Activated T-helper 9 cell treated with anti-CD3 and anti-CD28 coated beads, Interleukin-2, amount 50 U/mL, for 16 hours (primary cell): Measurements from ENCODE around the gene ACAP1.
"Not testable (repeated sequence)": the region's sequence is repeated elsewhere in the genome, so short reads cannot be mapped to it uniquely, and the experiment has no call there.

Source experiments
- DNase-seq: peaks from one replicate; pipeline ENCODE4 v3.0.0-alpha.2; 2020; ENCODE audit warnings: low read depth

Gene ACAP1

DNA sequence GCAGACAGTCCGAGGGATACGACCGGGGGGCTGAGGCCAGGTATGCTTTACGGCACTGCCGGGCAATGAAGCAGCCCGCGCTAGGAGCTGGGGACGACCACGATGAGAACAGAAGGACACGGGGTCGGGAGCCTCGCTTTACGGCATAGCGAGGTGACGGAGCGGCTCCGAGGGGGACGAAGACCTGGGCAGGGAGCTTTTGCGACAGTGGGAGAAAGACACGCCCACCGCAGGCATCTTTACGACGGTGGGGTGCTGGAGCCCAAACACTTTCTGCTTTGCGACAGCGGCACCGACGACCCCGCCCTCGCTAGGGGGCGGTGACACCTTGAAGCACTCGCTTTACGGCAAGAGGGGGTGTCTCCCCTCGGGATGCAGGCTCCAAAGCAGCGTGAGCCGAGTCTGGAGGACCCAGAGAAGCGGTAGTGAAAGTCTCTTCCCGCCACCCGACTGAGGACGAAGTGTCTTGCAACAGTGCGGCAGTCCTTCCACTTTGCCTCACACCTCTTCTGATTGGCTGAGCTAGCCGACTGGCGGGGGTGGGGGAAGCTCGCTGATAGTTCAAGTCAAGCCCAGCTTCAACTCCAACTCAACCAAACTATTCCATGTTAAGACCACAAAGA lies 6.8 kb upstream of the ACAP1 start:
- DNase-seq: peak; percentile 92

DNA sequence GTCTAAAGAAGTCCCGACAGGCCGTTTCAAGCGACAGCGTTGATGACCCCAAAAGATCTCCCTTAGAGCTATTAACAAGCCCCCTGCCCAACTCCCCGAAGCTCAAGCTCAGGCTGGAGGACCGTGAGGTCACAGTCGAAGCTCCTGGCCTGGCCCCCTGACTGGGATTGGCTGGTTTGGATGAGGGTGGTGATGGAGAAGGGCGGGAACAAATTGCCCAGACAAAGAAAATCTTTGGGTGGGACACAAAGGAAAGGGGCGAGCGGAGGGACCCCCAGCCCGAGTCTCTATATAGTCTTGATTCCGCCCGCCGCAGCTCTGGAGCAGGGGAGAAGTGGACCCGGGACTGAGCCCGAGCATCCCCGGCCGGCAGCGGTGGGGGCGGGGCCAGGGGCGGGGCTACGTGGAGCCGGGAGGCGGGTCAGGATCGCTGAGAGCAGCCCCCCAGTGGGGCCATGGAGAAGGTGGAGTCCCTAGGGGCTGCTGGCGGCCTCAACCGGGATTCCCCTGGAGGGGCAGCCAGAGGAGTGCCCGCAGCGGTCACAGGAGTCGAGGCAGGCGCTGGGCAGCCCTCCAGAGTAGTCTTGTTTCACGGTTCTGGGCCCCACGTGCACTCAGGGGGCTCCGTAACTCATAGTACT lies 6.2 kb upstream of the ACAP1 start:
- peak; percentile 71 for DNase-seq

DNA sequence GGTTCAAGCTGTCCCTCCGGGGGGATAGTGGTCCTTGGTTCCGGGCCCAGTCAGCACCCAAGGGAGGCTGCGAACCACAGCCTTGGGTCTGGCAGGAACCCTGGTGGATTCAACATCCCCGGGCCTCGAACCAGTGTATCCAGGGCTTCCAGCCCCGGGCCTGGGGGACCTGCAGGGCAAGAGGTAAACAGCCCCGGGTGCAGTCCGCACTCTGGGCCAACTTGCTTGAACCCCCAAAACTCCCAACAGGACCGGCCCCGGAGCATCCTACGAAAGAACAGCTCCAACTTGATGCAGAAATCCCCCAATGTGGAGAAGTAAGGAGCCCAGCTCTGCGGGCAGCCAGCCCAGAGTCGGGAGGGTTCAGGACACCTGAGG lies 5.7 kb upstream of the ACAP1 start:
- no peak for DNase-seq

DNA sequence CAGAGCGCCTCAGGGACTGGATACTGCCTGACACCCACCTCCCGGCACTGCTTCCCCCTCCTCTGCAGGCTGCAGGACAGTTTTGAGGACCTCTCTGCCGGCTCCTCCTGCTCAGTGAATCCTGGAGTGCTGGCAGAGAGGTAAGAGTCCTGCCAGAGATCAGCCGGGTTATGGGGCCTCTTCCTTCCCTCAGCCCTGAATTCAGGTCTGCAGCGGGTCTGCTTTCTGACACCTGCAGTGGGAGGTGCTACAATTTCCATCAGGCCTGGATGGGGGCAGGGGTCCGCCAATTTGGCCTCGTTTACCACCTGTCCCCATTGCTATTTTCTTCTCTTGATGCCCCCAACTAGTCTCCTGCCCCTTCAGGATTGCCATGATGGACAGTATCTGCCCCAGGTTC lies 4.2 kb upstream of the ACAP1 start:
- no peak for DNase-seq

DNA sequence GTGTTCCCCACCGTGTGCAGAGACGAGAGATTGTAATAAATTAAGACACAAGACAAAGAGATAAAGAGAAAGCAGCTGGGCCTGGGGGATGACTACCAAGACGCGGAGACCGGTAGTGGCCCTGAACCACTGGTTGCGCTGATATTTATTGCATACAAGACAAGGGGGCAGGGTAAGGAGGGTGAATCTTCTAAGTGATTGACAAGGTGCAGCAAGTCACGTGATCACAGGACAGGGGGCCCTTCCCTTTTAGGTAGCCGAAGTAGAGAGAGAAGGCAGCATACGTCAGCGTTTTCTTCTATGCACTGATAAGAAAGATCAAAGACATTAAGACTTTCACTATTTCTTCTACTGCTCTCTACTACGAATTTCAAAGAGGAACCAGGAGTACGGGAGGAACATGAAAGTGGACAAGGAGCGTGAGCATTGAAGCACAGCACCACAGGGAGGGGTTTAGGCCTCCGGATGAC lies 3.7 kb upstream of the ACAP1 start:
- not testable (repeated sequence) for DNase-seq

DNA sequence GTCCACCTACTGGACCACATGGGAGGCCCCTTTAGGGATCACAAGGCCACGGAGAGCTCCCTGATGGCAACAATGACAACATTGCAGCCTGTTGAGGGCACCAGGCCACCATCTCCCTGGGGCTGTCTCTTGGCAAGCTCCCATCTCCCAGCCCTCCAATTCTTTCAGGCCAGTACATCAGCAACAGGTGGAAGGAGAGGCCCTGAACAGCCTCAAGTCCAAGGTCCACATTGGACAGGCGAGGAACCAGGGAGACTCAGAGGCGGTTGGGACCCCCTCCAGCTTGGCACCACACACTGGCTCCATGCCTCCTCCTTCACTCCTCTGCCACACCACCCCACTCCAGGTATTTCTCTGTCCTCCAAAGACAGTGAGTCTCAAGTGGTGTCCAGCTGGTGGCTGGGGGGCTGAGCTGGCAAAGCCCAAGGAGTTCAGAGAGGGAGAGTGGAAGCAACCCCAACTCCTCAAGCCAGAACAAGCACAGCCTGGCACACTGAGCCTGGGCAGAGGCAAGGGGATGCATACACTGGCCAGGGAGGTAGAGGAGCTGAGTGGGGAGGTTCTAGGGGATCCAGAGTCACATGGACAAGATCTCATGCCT lies 1.3 kb upstream of the ACAP1 start:
- DNase-seq: no peak

DNA sequence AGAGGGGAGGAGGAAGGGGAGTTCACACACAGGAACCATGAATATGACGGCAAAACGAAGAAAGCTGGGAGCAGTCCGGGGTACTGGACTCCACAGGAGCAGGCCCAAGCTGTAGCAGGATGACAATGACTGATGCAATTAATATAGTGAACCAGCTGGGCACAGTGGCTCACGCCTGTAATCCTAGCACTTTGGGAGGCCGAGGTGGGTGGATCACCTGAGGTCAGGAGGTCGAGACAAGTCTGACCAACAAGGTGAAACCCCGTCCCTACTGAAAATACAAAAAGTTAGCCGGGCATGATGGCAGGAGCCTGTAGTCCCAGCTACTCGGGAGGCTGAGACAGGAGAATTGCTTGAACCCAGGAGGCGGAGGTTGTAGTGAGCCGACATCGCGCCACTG lies 564 bp upstream of the ACAP1 start:
- DNase-seq: not testable (repeated sequence)

DNA sequence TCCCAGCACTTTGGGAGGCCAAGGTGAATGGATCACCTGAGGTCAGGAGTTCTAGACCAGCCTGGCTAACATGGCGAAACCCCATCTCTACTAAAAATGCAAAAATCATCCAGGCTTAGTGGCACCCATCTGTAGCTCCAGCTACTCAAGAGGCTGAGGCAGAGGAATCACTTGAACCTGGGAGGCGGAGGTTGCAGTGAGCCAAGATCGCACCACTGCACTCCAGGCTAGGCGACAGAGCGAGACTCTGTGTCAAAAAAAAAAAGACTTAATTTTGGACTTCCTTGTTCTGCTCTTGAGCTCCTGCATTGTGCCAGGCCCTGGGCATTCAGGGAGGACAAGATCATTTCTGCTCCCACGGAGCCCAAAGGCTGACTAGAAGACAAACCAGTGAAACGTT lies 1.3 kb downstream of the ACAP1 start:
- not testable (repeated sequence) for DNase-seq

DNA sequence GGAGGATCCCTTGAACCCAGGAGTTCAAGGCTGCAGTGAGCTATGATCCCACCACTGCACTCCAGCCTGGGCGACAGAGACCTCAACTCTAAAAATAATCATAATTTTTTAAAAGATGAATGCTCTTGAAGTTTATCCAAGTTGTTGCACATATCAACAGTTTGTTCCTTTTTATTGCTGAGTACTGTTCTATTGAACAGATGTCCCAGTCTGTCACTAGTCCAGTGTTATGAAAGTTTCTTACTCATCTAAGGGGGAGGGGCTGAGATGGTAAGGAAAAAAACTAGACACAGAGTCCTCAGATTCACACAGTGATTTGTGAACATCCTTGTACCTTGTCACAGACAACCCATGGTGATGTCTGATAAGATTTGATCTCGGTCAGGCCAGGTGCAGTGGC lies 3.9 kb downstream of the ACAP1 start:
- no peak for DNase-seq

DNA sequence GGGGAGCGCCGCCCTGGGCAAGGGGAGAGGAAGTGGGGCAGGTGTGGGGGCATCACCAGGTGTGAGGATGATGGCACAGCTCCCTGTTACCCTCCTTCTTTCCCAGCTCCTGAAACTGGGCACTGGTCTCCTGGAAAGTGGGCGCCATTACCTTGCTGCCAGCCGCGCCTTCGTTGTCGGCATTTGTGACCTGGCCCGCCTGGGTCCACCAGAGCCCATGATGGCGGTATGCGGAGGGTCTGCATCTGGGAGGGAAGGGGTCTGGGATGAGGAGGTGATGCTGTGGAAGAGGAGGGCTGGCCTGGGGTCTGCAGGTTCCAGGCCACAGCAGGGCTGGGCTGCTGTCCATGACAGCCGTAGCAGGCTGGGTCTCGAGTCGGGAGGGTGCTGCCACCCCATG lies 5.5 kb downstream of the ACAP1 start:
- DNase-seq: no peak

DNA sequence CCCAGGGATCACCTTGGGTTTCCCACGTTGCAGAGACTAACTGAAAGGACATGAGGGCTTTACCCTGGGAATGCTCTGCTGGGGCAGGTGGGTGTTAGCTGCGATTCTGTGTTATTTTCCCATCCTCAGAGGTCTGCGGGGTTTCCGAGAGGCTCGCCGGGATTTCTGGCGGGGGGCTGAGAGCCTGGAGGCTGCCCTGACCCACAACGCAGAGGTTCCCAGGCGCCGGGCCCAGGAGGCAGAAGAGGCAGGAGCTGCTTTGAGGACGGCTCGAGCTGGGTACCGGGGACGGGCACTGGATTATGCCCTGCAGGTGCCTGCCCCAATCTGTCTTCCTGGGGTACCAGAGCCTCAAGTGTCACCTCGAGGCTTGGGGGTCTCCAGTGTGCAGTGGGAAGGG lies 6.9 kb downstream of the ACAP1 start:
- DNase-seq: no peak

DNA sequence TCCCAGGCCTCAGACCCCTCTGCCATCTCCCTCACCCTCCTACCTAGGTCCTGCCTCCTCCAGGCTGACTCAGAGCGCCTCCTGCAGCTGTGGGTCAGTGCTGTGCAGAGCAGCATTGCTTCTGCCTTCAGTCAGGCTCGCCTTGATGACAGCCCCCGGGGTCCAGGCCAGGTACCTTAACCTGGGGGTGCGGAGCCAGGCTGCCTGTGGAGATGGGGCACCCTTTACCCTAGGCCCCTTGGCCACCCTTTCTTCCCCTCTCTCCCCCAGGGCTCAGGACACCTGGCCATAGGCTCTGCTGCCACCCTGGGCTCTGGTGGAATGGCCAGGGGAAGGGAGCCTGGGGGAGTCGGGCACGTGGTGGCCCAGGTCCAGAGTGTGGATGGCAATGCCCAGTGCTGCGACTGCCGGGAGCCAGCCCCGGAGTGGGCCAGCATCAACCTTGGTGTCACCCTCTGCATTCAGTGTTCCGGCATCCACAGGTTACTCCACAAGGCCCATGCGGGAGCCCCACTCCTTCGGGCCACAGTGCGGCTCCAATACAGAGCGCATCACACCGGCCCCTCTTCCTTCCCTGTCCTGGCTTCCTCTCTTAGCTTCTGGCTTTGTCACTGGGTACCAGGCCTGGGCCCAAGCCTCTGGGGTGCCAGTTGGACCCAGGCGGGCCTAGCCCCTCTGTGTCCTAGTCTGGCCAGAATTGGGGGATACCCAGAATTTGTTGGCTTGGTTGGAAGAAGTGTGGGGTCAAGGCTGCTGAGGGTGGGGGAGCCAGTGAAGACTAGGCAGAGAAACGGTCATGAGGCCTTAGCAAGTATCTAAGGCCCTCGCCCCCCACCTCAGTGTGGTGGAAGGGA lies 10.7 kb downstream of the ACAP1 start:
- no peak for DNase-seq

DNA sequence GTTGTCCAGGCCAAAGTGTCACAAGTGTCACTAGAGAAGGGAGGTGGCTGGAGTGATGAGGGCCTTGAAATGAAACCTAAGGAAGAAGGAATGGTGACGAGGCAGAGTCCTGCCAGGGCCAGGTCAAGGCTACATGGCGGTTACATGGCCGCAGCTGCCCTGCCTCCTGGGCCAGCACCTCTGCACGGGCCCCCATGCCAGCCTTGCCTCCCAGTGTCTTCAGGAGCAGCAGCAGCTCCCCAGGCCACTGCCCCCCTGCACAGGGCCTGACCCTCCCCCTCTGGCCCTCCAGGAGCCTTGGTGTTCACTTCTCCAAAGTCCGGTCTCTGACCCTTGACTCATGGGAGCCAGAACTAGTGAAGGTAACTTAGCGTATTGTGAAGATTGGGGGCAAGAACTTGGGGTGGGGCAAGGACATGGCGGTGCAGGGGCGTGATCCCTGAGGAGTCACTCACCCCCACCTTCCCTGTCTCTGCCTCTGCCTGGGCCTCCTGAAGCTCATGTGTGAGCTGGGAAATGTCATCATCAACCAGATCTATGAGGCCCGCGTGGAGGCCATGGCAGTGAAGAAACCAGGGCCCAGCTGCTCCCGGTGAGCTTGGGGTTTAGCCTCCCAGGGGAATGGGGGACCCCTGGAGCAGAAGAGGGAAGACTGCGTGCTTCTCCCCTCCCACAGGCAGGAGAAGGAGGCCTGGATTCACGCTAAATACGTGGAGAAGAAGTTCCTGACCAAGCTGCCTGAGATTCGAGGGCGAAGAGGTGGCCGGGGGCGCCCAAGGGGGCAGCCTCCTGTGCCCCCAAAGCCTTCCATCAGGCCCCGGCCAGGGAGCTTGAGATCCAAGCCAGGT lies 11.5 kb downstream of the ACAP1 start:
- no peak for DNase-seq

DNA sequence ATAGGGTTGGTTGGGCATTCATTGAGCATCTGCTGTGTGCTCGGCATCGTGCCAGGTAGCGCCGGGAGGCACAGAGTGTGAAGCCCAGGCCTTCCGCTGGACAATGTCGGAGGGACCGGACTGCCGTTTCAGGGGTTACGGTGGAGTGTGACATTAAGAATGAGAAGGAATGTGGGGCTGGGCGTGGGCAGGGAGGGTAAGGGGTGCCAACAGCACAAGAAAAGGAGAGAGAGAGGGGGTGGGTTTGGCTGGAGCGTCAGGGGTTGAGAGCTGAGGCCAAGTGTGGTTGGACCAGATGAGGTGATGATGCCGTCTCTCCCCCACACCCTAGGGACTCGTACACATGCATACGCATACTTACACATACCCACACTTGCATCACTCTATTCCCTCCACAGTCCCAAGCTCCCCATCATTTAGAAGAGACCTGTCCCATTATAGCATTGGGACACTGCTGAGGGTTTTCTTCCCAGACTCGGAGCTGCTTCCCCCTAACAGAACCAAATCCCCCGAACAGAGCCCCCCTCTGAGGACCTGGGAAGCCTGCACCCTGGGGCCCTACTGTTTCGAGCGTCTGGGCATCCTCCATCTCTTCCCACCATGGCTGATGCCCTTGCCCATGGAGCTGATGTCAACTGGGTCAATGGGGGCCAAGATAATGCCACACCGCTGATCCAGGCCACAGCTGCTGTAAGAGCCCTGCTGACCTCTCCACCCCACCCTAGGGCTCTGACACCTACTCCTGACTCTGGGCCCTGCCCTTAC lies 12.3 kb downstream of the ACAP1 start:
- no peak for DNase-seq

DNA sequence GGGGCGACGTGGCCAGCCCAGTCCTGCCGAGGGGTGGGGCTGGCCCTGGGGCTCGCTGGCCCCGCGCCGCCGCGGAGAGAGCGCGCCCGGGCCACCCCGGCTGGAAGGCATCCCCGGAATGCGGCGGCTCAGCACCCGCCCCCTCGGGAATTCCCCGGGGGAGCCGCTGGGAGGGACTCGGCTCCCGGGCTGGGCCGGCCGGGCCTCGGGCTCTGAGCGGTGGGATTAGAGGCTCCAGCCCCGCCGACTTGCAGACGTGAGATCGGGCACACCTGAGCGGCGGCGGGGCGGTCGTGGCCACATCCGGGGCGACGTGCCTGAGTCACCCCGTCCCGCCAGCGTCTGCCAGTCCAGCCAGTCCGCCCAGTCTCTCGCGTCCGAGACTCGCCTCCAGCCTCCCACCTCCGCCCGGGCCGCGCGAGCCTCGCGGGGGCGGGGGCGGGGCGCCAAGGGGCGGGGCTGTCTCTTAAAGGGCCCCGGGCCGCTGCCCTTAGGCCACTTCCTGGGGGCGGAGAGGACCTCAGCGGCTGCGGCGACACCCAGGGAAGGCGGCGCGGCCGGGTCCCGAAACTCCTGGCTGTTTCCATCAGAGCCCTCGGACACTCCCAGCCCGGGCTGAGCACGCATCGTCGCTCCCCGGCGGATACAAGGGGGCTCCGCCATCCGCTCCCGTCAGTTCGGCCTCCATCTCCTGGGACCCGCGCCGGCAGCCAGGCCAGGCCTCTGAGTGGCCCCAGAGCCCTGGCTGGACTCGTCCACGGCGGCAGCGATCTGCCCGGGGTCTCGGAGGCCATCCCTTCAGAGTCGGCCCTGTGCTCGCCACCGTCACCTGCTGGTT lies 15.6 kb downstream of the ACAP1 start, which contains the start of gene KCTD11:
KCTD11 (plus strand) TSS at position 498 of the 838 bp plus-strand sequence.
- peak; percentile 68 for DNase-seq

DNA sequence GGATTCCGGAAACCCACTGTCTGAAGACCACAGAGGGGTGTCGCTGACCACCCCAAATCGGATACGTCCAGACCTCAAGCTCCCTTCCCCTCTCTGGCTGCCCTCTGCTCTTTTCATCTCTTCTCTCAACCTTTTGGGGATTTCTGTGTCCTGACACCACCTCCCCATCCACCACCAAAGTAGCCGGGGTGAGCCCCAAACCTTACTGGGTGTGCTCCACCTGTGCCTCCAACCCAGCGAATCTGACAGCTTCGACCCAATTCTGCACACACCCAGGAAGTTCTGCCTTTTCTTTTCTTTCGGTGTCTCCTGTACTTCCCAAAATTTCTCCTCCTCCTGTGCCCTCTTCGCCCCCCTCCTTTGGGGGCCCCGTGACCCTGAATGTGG lies 16.2 kb downstream of the ACAP1 start:
- DNase-seq: no peak

DNA sequence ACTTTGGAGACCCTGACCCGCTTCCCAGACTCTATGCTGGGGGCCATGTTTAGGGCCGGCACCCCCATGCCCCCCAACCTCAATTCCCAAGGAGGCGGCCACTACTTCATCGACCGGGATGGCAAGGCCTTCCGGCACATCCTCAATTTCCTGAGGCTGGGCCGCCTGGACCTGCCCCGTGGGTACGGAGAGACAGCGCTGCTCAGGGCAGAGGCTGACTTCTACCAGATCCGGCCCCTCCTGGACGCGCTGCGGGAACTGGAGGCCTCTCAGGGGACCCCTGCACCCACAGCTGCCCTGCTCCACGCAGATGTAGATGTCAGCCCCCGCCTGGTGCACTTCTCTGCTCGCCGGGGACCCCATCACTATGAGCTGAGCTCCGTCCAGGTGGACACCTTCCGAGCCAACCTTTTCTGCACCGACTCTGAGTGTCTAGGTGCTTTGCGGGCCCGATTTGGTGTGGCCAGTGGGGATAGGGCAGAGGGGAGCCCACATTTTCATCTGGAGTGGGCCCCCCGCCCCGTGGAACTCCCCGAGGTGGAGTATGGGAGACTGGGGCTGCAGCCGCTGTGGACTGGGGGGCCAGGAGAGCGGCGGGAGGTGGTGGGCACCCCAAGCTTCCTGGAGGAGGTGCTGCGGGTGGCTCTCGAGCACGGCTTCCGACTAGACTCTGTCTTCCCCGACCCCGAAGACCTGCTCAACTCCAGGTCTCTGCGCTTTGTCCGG lies 16.7 kb downstream of the ACAP1 start:
- no peak for DNase-seq

DNA sequence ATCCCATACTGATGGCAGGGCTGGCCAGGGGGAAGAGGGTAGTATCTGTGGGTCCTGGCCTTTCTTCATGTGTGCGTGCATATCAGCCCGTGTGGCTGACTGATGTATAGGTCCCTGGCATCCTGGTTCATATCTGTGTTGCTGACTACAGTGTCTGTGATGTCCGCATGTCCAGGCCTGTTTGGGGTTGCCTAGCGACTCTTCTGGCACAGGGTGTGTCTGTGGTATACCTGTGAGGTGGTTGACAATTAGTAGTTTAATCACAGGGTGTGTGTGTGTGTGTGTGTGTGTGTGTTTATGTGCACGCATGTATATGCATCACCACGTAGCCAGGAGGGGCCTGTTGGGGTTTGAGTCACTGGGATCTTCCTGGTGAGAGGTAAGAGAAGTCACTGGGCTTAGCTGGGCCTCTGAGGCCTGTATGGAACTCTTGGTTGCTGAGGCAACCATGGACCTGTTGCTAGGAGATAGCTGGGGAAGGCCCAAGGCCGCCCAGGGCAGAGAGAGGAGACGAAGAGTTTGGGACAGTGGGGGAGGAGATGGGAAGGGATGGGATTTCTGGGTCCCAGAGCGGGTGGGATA lies 18.0 kb downstream of the ACAP1 start:
- no peak for DNase-seq

DNA sequence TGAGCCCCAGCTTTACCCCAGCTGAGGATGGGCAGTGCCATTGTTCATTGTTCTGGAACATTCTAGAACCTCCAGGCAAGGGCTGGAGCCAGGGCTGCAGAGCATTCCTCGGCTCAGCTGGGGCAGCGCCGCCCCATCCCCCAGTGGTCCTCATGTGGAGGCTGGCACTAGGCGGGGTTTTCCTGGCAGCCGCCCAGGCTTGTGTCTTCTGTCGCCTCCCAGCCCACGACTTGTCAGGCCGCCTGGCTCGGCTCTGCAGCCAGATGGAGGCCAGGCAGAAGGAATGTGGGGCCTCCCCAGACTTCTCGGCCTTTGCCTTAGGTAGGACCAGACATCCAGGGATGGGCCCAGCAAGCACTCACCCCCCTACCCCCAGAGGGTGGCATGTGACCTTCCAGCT lies 18.7 kb downstream of the ACAP1 start, which contains the start of gene TMEM95:
TMEM95 (plus strand) TSS at position 104 of the 400 bp plus-strand sequence; CDS start at position 153, 49 bp downstream.
- DNase-seq: no peak
